A673 (cell line): ENCODE data around the gene RALGPS1.

Source experiments
- CTCF ChIP-seq: fragments of 300-800, 200-600 bp; sonication (generic); conservative IDR thresholded peaks from 2 replicates; pipeline ENCODE4 v1.5.1; 2017; ENCODE audit warnings: low read depth, mild to moderate bottlenecking, antibody characterized with exemption, low read length, moderate library complexity, mixed read lengths
- EZH2 ChIP-seq: fragments of 200-600 bp; sonication (generic); IDR thresholded peaks from 2 replicates; pipeline ENCODE4 v1.6.1; 2017; ENCODE audit warnings: borderline replicate concordance, low read depth, mild to moderate bottlenecking, mixed read lengths, antibody characterized with exemption, low read length; ENCODE audit not compliant: poor library complexity, severe bottlenecking

DNA sequence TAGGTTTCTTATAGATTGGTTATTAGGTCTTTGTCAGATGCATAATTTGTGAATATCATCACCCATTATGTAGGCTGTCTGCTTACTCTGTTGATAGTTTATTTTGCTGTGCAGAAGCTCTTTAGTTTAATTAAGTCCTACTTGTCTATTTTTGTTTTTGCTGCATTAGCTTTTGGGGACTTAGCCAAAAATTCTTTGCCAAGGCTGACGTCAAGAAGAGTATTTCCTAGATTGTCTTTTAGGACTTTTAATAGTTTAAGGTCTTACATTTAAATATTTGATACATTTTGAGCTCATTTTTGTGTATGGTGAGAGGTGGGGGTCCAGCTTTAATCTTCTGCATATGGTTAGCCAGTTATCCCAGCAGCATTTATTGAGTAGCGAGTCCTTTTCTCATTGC is 232.7 kb downstream of the RALGPS1 start:
- TF ChIP-seq CTCF = no peak
- TF ChIP-seq EZH2 = no peak
